Rectal smooth muscle tissue (tissue), 1 donor: ENCODE results near the gene PACC1.
A peak's percentile ranks its signal among the peaks of the same experiment; 100 is the strongest.

Experiments used
- H3K27ac ChIP-seq: one replicate; pipeline ENCODE4 v1.7.0; 2013; ENCODE audit warnings: low read depth, low read length, inconsistent platforms
- H3K27me3 ChIP-seq: one replicate; pipeline ENCODE4 v1.7.0; 2013; ENCODE audit warnings: low read length; ENCODE audit not compliant: control insufficient read depth, insufficient read depth
- H3K36me3 ChIP-seq: one replicate; pipeline ENCODE4 v1.7.0; 2013; ENCODE audit warnings: low read length; ENCODE audit not compliant: control insufficient read depth, insufficient read depth
- H3K4me1 ChIP-seq: one replicate; pipeline ENCODE4 v1.7.0; 2013; ENCODE audit warnings: low read length; ENCODE audit not compliant: control insufficient read depth, insufficient read depth
- H3K4me3 ChIP-seq: one replicate; pipeline ENCODE4 v1.7.0; 2013; ENCODE audit warnings: low read length
- H3K9ac ChIP-seq: one replicate; pipeline ENCODE4 v1.7.0; 2013; ENCODE audit warnings: low read length

Gene PACC1

DNA sequence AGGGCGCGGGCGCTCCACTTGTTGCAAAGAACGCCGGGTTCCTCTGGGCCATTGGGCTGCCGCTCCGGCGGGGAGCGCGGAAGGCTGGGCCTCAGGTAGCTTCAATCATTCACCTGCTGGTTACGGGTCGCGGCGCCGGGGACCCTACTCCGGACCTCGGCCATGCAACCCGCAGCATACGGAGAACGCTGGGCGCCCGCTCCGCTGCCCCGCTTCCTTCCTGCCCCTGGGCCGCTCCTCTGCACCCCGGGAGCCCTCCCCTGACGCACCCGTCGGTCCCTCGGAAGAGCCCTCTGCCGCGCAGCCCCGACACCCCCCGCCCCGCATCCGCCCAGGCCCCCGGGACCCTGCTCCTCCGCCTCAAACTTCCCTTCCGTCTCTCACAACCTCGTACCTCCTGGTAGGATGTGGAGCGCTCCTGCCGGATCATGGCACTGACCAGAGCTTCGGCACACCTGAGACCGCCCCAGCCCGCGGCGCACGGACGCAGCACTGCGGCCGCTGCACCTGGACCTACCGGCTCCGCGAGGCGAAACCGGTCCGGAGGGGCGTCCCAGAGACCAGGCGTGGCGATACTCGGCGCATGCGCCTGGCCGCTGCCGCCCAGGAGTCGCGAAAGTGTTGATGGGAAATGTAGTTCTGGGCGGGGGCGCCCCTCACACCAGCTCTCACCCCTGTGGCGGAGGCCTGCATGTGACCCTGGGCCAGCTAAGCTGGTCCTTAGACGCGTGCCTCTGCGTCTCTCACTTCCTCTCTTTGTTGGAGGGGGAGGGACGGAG lies at the start of gene PACC1:
TSS of gene PACC1 (minus strand) at position 559 of the 779 bp plus-strand sequence. CDS start at position 430, 129 bp downstream.
- Histone ChIP-seq H3K27me3 (no peaks in the 10 kb centered on the region), H3K27ac (no peak within 1 kb of the TSS), H3K4me3 (peak within 1 kb of the TSS; percentile 88), H3K36me3 (peaks cover 6% of the 10 kb centered on the region), H3K9ac (no peak within 1 kb of the TSS), H3K4me1 (no peaks in the 10 kb centered on the region)

DNA sequence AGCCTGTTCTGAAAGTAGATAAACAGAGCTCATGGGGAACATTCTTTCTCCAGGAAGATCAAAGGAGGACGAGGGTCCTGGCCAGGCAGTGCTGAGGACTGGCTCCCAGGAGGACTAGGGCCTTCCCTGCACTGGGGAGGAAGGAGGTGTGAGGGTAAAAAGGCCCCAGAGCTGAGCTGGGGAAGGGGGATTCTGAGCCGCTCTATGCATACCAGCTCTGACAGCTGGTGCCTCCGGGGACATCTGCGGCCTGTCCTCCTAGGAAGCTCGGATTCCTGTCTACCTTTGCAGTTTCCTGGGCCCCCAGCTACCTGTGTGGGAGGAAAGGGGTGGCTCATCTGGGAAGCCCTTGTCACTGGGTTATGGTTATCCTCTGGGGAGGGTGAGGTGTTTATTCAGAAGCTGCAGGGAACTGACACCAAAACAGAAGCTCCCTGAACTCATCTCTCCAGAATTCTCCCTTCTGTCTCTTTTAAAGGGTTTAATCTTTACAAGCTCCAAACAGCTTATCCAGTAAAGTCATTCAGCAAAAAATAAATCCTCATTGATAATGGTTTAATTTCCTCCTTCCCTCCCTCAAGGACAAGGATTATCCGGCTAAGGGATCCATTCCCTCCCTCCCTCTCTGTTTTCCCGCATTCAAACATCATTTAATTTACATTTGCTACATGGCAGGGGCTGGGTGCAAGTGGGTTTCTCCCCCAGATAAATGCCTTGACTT lies 49.0 kb upstream of the PACC1 start:
- Histone ChIP-seq H3K27me3 (no peaks in the 10 kb centered on the region), H3K36me3 (no peaks in the 10 kb centered on the region), H3K9ac (no peak overlapping the region), H3K4me3 (no peak overlapping the region), H3K4me1 (no peaks in the 10 kb centered on the region), H3K27ac (no peak overlapping the region)

DNA sequence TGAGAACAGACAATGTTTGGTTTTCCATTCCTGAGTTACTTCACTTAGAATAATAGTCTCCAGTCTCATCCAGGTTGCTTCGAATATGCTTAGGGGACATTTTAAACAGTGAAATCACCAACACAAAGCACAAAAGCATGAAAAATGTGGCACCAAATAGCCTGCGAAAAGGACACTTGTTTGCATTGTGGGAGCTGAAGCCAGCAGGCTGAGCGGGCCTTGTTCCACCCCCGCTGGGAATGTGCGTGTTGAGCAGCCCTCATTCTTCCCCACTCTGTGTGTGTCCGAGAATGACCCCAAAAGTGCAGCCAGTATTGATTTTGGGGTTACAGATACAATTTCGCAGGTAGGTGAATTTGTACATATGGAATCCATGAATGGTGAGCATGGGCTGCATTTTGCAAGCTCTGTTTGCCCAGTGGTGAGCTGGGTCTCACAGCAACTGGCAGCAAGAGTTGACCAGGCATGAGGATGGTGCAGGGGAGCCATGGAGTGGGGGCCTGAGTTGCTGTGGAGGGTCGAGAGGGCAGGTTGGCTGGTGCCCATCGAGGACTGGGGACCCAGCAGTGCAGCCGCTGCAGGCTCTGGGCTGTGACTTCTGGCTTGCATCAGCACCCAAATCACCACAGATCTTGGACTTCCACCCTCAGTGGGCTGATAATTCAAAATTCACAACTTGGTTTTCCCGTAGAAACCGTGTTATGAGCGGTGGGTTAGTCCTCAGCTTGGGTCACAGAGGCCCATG lies 47.4 kb upstream of the PACC1 start:
- Histone ChIP-seq H3K27me3 (no peaks in the 10 kb centered on the region), H3K4me1 (no peaks in the 10 kb centered on the region), H3K9ac (no peak overlapping the region), H3K36me3 (no peaks in the 10 kb centered on the region), H3K4me3 (no peak overlapping the region), H3K27ac (no peak overlapping the region)

DNA sequence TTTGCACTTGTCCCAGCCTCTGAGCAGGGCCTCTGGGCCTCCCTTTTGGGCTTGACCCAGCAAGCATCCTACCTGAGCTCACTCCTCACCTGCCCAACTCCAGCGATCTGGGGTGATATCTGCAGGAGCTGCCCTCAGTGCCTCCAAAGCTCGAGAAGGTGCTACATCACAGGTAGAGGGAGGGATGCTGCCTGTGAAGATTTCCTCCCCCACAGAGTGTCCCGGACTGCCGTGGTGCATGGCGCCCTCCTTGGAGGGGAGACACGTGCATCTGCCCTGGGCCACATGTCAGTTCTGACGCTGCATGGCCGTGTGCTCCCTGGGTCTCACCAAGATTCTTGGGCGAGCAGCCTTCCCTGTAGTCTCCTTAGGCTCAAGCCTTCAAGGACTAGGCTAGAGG lies 45.7 kb upstream of the PACC1 start:
- H3K27me3 ChIP-seq: no peaks in the 10 kb centered on the region
- H3K27ac ChIP-seq: no peak overlapping the region
- H3K9ac ChIP-seq: no peak overlapping the region
- H3K4me1 ChIP-seq: no peaks in the 10 kb centered on the region
- no peaks in the 10 kb centered on the region for H3K36me3 ChIP-seq
- no peak overlapping the region for H3K4me3 ChIP-seq

DNA sequence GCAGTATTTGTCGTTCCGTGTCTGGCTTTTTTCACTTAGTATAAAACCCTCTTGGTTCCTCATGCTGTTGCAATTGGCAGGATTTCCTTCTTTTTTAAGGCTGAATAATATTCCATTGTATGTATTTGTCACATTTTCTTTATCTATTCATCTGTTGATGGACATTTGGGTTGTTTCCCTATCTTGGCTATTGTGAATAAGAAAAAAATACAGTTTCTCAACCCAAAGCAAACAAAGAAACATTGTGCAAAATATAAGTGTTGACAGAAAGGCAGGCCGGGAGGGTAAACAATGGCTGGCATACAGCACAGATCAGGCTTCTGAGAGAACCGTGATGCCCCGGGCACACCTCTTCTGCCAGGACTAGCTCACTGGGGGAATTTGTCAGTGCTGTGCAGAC lies 45.0 kb upstream of the PACC1 start:
- H3K27ac ChIP-seq: no peak overlapping the region
- no peaks in the 10 kb centered on the region for H3K4me1 ChIP-seq
- H3K9ac ChIP-seq: no peak overlapping the region
- H3K36me3 ChIP-seq: no peaks in the 10 kb centered on the region
- no peaks in the 10 kb centered on the region for H3K27me3 ChIP-seq
- H3K4me3 ChIP-seq: no peak overlapping the region

DNA sequence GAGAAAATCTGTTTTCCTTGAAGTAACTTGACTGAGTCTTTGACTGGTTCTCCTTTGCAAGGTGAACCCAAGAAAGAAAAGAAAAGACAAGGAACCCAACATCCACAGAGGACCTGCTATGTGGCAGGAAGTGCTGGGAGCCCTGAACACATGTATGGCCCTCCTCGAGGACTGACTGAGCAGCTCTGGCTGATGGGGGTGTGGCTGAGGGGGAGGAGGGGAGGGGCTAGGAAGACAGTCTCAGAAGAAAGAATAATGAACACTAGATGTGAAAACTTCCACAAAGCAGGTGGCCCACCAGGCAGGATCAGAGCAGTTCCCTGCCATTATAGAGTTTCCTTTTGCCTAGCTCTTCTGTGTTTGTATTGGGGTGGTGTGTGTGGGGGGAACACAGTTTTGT lies 44.1 kb upstream of the PACC1 start:
- Histone ChIP-seq H3K4me1 (no peaks in the 10 kb centered on the region), H3K36me3 (no peaks in the 10 kb centered on the region), H3K27me3 (no peaks in the 10 kb centered on the region), H3K9ac (no peak overlapping the region), H3K4me3 (no peak overlapping the region), H3K27ac (no peak overlapping the region)

DNA sequence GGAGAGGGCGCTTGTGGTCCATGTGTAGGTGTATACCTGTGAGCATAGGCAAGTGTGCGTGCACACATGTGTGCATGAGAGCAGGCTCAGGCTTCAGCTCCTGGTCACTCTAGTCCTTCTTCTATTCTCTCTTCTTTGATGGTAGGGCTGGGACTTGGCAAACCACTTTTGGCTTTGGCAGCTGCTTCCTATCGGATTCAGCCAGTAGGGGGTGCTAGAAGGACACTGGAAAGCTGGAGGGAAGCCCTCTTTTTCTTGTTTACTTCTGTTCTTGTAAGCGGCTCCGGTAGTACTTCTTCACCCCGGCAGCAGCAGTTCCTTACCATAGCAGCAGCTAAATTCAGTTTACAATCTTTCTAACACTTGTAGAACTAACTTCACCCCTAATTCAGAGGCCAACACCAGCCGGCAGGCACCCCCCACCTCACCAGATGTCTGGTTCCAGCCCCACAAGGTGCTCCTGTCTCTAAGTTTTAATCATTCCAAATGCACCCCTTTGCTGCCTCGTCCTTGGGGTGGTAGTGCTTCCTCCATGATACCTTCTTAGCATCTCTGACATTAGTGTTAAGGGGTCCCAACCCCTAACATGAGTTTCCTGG lies 43.2 kb upstream of the PACC1 start:
- H3K27me3 ChIP-seq: no peaks in the 10 kb centered on the region
- H3K9ac ChIP-seq: no peak overlapping the region
- H3K4me3 ChIP-seq: no peak overlapping the region
- peaks cover 4% of the 10 kb centered on the region for H3K4me1 ChIP-seq
- no peaks in the 10 kb centered on the region for H3K36me3 ChIP-seq
- no peak overlapping the region for H3K27ac ChIP-seq

DNA sequence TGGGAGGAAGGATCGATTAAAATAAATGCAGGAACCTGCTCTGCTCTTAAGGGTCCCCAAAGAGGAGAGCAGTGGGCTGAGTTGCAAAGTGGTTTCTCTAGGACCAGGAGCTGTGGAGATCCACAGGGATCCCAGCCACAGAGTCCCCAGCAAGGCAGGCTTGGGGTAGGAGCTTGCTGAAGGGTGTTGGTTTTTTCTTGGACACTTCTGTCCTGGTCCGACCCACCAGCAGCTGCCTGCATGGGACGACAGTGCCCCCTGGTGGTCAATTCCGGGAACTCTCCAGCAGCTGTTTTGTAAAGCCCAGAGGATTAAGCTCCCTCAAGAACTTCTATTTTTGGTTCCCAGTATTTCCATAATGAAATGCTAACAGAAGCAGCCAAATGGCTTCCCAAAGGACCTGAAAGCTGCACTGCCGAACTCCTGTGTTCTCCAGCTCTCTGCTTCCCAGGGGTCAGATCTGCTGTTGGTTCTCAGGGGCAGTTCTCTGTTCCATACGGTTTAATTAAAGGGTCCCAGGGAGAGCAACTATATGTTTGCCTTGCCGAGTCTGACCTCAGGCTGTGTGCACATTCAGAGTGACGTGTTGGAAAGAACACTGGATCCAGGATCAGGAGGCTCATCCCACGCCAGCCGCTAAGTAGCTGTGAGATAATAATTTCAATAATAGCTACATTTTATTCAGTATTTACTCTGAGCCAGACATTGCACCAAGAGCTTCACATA lies 41.3 kb upstream of the PACC1 start:
- no peak overlapping the region for H3K27ac ChIP-seq

DNA sequence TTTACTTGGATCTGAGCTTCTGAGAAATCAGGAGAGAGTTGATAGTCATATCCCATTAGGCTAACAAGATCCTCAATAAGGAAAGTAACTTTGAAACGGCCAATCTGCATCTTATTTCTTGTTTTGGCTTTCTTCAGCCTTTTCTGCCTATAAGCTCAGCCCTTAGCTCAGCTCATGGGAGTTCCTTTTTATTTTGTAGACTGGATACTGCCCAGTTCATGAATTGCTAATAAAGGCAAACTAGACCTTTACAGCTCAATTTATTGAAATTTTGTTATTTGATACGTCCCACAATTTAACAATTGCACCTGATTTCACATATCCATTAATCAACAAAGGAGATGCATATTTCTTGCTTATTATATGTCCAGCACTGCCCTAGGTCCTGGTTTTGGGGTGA lies 40.7 kb upstream of the PACC1 start:
- Histone ChIP-seq H3K4me1 (peaks cover 11% of the 10 kb centered on the region), H3K27me3 (no peaks in the 10 kb centered on the region), H3K9ac (no peak overlapping the region), H3K27ac (no peak overlapping the region), H3K4me3 (no peak overlapping the region), H3K36me3 (no peaks in the 10 kb centered on the region)

More for the DNA sequence above, 41.3 kb upstream of the PACC1 start:
- Histone ChIP-seq H3K4me3 (no peak overlapping the region), H3K4me1 (peaks cover 11% of the 10 kb centered on the region), H3K27me3 (no peaks in the 10 kb centered on the region), H3K36me3 (no peaks in the 10 kb centered on the region), H3K9ac (no peak overlapping the region)

DNA sequence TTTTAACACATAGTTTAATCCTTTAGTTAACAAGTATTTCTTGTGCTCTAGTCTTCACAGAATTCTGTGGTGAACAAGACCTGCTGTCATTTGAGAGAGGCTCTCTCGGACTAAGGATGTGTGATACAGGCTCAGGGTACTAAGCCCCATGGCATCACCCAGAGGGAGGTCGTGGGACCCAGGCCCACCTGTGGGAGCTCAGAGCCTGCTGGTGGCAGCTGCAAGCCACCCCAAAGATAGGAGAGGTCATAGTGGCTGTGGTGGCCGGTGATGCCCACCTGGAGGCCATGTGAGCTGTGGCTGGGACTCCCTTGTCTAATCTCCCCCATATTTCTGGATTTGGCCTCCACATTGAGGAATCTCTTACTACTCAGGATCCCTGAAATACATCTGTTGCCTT lies 40.1 kb upstream of the PACC1 start:
- Histone ChIP-seq H3K27ac (no peak overlapping the region), H3K9ac (no peak overlapping the region), H3K36me3 (no peaks in the 10 kb centered on the region), H3K27me3 (no peaks in the 10 kb centered on the region), H3K4me3 (no peak overlapping the region), H3K4me1 (peaks cover 11% of the 10 kb centered on the region)

DNA sequence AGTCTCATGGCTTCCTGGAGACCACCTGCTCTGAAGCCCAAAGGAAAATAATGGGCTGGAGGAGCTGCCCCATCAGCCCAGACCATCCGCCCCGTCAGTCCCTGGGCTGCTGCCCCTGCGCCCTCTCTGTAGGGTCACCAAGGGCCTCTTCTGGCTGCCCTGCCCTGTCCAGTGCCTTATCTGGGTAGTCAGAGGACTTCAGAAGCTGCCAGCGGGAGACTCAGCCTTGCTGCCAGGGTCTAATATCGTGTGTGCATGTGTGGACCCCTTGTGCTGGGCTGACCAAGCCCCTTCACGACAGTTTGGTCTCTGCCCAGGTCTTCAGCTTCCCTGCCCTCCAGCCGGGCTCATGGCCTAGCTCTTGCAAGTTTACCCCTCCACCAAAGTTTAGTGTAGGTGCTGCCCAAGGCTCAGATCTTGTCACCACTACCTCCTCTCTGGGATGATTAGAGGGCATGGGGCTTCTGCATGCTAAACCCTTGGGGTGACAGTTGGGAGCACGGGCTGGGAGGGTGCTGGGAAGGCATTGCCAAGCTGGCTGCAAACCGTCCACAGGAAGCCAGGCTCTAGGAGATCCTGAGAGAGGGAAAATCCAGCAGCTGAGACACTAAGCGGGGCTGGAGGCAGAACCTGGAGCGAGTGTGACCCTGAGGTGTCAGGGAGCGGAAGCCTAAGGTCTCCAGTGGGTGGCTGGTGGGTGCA lies 38.6 kb upstream of the PACC1 start:
- peak overlapping the region; percentile 28 for H3K27ac ChIP-seq
- H3K4me1 ChIP-seq: peaks cover 11% of the 10 kb centered on the region
- no peak overlapping the region for H3K9ac ChIP-seq

More for the DNA sequence above, 38.6 kb upstream of the PACC1 start:
- Histone ChIP-seq H3K36me3 (no peaks in the 10 kb centered on the region), H3K27me3 (no peaks in the 10 kb centered on the region), H3K4me3 (no peak overlapping the region)
